GM12874 (cell line): ENCODE results near the gene ACTR1A.

Experiments
- CTCF ChIP-seq: IDR thresholded peaks from 2 replicates; pipeline ENCODE4 v1.5.1; 2011; ENCODE audit warnings: low read depth, mild to moderate bottlenecking, control low read depth, low read length, moderate library complexity; ENCODE audit not compliant: insufficient read depth

The ACTR1A gene

GRCh38 chr10:102476466-102477141 is 25.9 kb downstream of the ACTR1A start:
- TF ChIP-seq CTCF = no peak

- no peak for TF ChIP-seq CTCF
Observed at GRCh38 chr10:102475451-102476040, 27.0 kb downstream of the ACTR1A start.

- TF ChIP-seq CTCF = no peak
Observed at GRCh38 chr10:102473445-102474331, 28.8 kb downstream of the ACTR1A start.

- no peak for TF ChIP-seq CTCF
Observed at GRCh38 chr10:102470579-102471546, 31.6 kb downstream of the ACTR1A start.

- TF ChIP-seq CTCF = no peak
Observed at GRCh38 chr10:102468683-102469082, 33.8 kb downstream of the ACTR1A start.

GRCh38 chr10:102467971-102468438 is 34.5 kb downstream of the ACTR1A start:
- no peak for TF ChIP-seq CTCF
